Upper lobe of right lung (tissue), 1 donor: ENCODE results near the gene MACROD1. TPM values are rescaled to one million over a fixed set of nuclear protein-coding genes. Genes with fewer than 3 reads are reported as not detected.

ENCODE experiments used
- ATAC-seq: fragments of 200-7000 bp; cut with Tn5 transposase; one replicate; pipeline ENCODE4 v1.9.1; 2020; ENCODE audit warnings: mild to moderate bottlenecking, moderate library complexity
- DNase-seq: peaks from one replicate; pipeline ENCODE4 v3.0.0-alpha.2; 2020
- H3K27ac ChIP-seq: fragments of 200-600 bp; one replicate; pipeline ENCODE4 v1.8.0; 2022
- H3K27me3 ChIP-seq: fragments of 200-600 bp; one replicate; pipeline ENCODE4 v1.8.0; 2022; ENCODE audit warnings: mild to moderate bottlenecking
- H3K36me3 ChIP-seq: fragments of 200-600 bp; one replicate; pipeline ENCODE4 v1.8.0; 2022
- H3K4me1 ChIP-seq: fragments of 200-600 bp; one replicate; pipeline ENCODE4 v1.8.0; 2022
- H3K4me3 ChIP-seq: fragments of 200-600 bp; one replicate; pipeline ENCODE4 v1.8.0; 2022; ENCODE audit warnings: mild to moderate bottlenecking
- H3K9me3 ChIP-seq: fragments of 200-600 bp; one replicate; pipeline ENCODE4 v1.8.0; 2022
- intact Hi-C: fragments of 100-400 bp; cut with DNase I; formaldehyde crosslinking; loops from one replicate; pipeline ENCODE4 v1.11.0; 2022
- total RNA-seq: library from RNA; stranded (reverse); fragmentation: NEBNext Ultra II Directional; extraction: Animal tissue kit (Norgen Biotek cat#: 25700); gene quantifications from one replicate; pipeline ENCODE4 v1.2.1, GENCODE V29; 2021
- TF ChIP-seq, protein P1 (sequence below): fragments of 200-600 bp; IDR thresholded peaks from one replicate; pipeline ENCODE4 v1.8.0; 2022; ENCODE audit warnings: antibody characterized with exemption
- donor health status: DM: no; HTN: yes; CAD: no; lungs with severe emphysema.

MACROD1 gene
- total RNA-seq, 1 donor from 2014 or later = 15.8 TPM

- H3K27ac ChIP-seq = no peak overlapping the region
Observed at GRCh38 chr11:64126796-64127195, 39.1 kb downstream of the MACROD1 start.

DNA sequence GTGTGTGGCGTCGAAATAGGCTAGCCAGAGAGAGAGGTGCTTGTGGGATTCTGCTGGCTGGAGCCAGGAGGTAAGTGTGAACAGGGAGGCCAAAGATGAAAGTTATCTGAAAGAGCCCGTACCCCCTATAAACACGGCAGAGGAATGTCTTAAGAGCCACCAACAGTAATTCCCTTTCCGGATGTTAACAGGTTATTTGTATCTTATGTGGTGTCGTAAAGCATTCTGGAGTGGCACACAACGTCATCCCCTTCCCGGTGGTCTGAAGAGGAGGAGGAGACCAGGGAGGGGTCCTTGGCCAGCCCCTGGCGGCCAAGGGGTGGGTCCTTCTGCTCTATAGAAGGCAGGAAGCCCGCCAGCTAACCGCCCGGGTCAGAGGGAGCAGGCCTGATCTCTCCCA lies 39.5 kb downstream of the MACROD1 start:
- H3K9me3 ChIP-seq = no peaks in the 10 kb centered on the region
- no peak overlapping the region for H3K4me3 ChIP-seq
- H3K27ac ChIP-seq = no peak overlapping the region
- intact Hi-C loops = no loop called here
- no peaks in the 10 kb centered on the region for H3K4me1 ChIP-seq
- ATAC-seq = no peak
- TF ChIP-seq, protein P1, sequence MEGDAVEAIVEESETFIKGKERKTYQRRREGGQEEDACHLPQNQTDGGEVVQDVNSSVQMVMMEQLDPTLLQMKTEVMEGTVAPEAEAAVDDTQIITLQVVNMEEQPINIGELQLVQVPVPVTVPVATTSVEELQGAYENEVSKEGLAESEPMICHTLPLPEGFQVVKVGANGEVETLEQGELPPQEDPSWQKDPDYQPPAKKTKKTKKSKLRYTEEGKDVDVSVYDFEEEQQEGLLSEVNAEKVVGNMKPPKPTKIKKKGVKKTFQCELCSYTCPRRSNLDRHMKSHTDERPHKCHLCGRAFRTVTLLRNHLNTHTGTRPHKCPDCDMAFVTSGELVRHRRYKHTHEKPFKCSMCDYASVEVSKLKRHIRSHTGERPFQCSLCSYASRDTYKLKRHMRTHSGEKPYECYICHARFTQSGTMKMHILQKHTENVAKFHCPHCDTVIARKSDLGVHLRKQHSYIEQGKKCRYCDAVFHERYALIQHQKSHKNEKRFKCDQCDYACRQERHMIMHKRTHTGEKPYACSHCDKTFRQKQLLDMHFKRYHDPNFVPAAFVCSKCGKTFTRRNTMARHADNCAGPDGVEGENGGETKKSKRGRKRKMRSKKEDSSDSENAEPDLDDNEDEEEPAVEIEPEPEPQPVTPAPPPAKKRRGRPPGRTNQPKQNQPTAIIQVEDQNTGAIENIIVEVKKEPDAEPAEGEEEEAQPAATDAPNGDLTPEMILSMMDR = no peak
- no peak for DNase-seq
- H3K27me3 ChIP-seq = no peaks in the 10 kb centered on the region
- no peaks in the 10 kb centered on the region for H3K36me3 ChIP-seq

More at GRCh38 chr11:64126796-64127195, 39.1 kb downstream of the MACROD1 start:
- DNase-seq (no peak), ATAC-seq (no peak)
- Histone ChIP-seq H3K4me3 (no peak overlapping the region), H3K36me3 (no peaks in the 10 kb centered on the region), H3K4me1 (no peaks in the 10 kb centered on the region), H3K27me3 (no peaks in the 10 kb centered on the region), H3K9me3 (no peaks in the 10 kb centered on the region)
- intact Hi-C loops = no loop called here
- TF ChIP-seq, protein P1 = no peak

DNA sequence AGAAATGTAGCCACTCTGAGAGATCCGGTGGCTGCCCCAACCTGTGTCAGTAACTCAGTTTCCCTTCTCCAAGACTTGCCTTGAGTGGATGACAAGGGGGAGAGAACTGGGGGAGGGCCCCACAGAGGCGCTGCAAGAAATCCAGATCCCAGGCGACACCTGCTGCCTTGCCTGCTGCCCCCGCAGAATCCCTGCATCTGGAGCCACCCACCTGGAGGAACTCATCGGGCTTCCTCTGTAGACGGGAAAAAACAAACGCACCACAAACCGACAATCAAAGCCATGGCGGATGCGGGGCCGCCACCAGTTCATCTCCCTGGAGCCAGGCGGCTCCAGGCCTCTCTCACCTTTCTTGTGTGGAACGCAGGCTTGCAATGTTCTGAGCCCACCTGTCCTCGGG lies 40.2 kb downstream of the MACROD1 start:
- H3K27ac ChIP-seq = no peak overlapping the region
- no peak for DNase-seq
- H3K36me3 ChIP-seq = no peaks in the 10 kb centered on the region
- intact Hi-C loops = no loop called here
- H3K27me3 ChIP-seq = no peaks in the 10 kb centered on the region
- H3K4me3 ChIP-seq = no peak overlapping the region
- no peak for ATAC-seq
- TF ChIP-seq, protein P1 = no peak
- H3K9me3 ChIP-seq = no peaks in the 10 kb centered on the region
- H3K4me1 ChIP-seq = no peaks in the 10 kb centered on the region

GRCh38 chr11:64124147-64124546 lies 41.8 kb downstream of the MACROD1 start:
- Histone ChIP-seq H3K4me1 (no peaks in the 10 kb centered on the region), H3K4me3 (no peak overlapping the region), H3K27ac (no peak overlapping the region), H3K36me3 (no peaks in the 10 kb centered on the region), H3K9me3 (no peaks in the 10 kb centered on the region), H3K27me3 (no peaks in the 10 kb centered on the region)
- ATAC-seq = no peak
- TF ChIP-seq, protein P1 = no peak
- no peak for DNase-seq
- intact Hi-C loops = no loop called here

GRCh38 chr11:64123679-64124078 lies 42.2 kb downstream of the MACROD1 start:
- ATAC-seq = no peak
- TF ChIP-seq, protein P1 = no peak
- intact Hi-C loops = no loop called here

More at GRCh38 chr11:64123679-64124078, 42.2 kb downstream of the MACROD1 start:
- no peaks in the 10 kb centered on the region for H3K36me3 ChIP-seq
- H3K27me3 ChIP-seq = no peaks in the 10 kb centered on the region
- no peak overlapping the region for H3K27ac ChIP-seq
- H3K4me3 ChIP-seq = no peak overlapping the region
- no peak for DNase-seq
- no peaks in the 10 kb centered on the region for H3K4me1 ChIP-seq
- no peaks in the 10 kb centered on the region for H3K9me3 ChIP-seq
